Epithelial cell of esophagus (primary cell): ENCODE results near the gene SLC22A17.

Experiments used
- DNase-seq: peaks from one replicate; pipeline ENCODE4 v3.0.0; 2010; ENCODE audit warnings: low read depth
- H3K4me3 ChIP-seq: 2 replicates; pipeline ENCODE4 v1.5.1; 2011; ENCODE audit warnings: mild to moderate bottlenecking, low read length, control low read depth
- CTCF ChIP-seq: IDR thresholded peaks from 2 replicates; pipeline ENCODE4 v1.5.1; 2011; ENCODE audit warnings: low read depth, mild to moderate bottlenecking, low read length, control low read depth, inconsistent platforms; ENCODE audit not compliant: insufficient read depth; ENCODE audit errors: missing control alignments

SLC22A17 gene

DNA sequence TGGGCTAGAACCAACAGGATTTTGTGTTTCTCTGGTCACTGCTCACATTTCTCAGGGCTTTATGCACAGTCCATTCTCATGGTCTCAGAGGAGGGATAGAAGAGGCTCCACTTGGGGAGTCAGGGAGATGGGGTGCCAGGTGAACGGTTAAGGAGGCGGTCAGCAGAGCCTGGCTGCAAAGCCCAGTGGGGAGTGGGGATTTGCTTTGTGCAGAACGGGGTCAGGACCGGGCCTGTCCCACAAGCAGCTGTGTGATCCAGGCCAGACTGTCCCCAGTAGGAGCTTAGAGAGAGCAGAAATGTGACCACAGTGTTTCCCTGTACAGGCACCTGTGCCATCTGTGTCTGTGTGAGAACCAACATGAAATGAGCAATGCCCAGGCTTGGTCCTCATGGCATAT, 28.3 kb upstream of the SLC22A17 start:
- no peak for TF ChIP-seq CTCF
- no peak overlapping the region for H3K4me3 ChIP-seq
- DNase-seq, result no peak

- TF ChIP-seq CTCF, result no peak
- no peak for DNase-seq
- H3K4me3 ChIP-seq, result no peak overlapping the region
These were observed 27.7 kb upstream of the SLC22A17 start for GRCh38 chr14:23380197-23380914.

- TF ChIP-seq CTCF, result peak; percentile 98
- no peak overlapping the region for H3K4me3 ChIP-seq
- DNase-seq, result peak; percentile 78
These were observed 26.9 kb upstream of the SLC22A17 start for GRCh38 chr14:23379366-23380196.

DNA sequence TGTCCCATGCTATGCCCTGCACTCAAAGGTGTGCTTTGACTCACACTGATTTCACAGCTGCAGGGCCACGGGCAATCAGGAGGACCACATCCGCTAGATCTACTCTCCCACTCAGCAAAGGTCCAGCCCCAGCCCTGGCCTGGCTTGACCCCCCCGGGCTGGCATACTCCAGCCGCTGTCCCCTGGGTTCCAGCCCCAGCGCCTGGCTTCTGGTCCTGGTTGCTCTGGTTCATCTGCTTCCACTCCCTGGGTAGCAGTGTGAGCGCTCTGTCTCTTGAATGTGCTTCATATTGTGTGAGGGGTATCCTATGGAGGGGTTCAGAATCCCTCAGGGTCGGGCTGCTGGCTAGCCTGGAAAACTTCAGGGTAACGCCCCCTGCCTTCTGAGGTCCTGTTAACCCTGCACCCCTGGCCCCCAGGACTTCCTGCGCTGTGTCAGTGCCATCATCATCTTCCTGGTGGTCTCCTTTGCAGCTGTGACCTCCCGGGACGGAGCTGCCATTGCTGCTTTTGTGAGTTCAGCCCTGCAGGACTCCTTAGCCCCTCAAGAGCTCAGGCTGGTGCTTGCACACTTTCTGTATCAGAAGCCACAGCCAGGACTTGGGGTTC, 26.0 kb upstream of the SLC22A17 start:
- H3K4me3 ChIP-seq, result no peak overlapping the region
- TF ChIP-seq CTCF, result no peak
- no peak for DNase-seq

DNA sequence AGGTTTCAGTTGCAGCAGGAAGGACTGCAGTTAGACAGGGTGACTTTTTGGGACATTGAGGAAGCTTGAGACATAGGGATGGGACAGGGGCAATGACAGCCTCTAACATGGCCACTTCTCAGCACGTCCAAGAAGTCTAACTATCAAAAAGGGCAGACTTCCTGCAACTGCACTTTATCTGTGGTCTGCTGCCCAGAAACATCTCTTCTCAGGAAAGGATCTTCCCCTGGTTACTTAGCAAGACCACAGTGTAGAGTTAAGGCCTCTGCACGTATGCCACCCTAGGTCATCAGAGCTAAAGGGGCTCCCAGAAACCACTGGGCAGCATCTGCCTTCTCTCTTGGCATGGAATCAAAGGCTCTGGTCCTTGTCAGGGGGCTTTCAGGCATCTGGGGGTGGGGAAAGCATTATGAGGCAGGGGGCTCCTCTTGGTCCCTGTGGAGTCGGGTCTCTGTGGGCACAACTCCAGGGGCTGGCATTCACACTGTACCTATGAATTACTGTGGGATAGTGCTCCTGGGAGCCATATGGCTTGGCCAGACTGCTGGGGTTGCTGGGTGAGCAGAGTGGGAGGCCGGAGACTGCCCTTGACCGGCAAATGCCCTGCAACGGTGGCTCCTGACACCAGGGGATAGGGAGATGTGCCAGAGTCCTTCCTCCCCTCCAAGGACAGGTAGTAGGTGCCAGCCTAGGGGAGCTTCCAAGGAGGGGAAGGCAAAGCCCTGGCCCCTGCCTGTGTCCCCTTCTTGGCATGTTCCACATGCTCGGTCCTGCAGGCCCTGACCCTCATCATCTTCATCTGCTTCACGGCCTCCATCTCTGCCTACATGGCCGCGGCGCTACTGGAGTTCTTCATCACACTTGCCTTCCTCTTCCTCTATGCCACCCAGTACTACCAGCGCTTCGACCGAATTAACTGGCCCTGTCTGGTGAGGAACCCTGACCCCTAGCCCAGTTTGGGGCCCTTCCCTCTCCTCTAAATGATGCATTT, 25.2 kb upstream of the SLC22A17 start:
- no peak overlapping the region for H3K4me3 ChIP-seq
- no peak for DNase-seq
- no peak for TF ChIP-seq CTCF

- no peak for TF ChIP-seq CTCF
- no peak overlapping the region for H3K4me3 ChIP-seq
- DNase-seq, result no peak
These were observed 24.5 kb upstream of the SLC22A17 start for GRCh38 chr14:23377198-23377550.
